Smooth muscle cell (in vitro differentiated cells): ENCODE results near the gene COG2. TPM values are rescaled to one million over a fixed set of nuclear protein-coding genes. Genes with fewer than 3 reads are reported as not detected.
A peak's percentile ranks its signal among the peaks of the same experiment; 100 is the strongest.

Experiments used
- DNase-seq: peaks from one replicate; lab custom pipeline; 2025; ENCODE audit not compliant: unreplicated experiment; lab: John Stamatoyannopoulos, UW
- H2AFZ ChIP-seq: fragments of 200-600 bp; sonication (generic); 2 replicates; pipeline ENCODE4 v1.6.0; 2016; ENCODE audit warnings: antibody characterized with exemption, low read depth, mild to moderate bottlenecking
- H3F3A ChIP-seq: fragments of 200-600 bp; sonication (generic); 2 replicates; pipeline ENCODE4 v1.6.0; 2017; ENCODE audit warnings: antibody characterized with exemption, low read depth
- H3K27ac ChIP-seq: fragments of 200-600 bp; sonication (generic); 2 replicates; pipeline ENCODE4 v1.5.1; 2016; ENCODE audit warnings: low read depth, mild to moderate bottlenecking
- H3K27me3 ChIP-seq: fragments of 200-600 bp; sonication (generic); 2 replicates; pipeline ENCODE4 v1.6.1; 2016; ENCODE audit warnings: low read depth, mild to moderate bottlenecking
- H3K36me3 ChIP-seq: fragments of 200-600 bp; sonication (generic); 2 replicates; pipeline ENCODE4 v1.5.1; 2016; ENCODE audit warnings: low read depth
- H3K4me1 ChIP-seq: fragments of 200-600 bp; sonication (generic); 2 replicates; pipeline ENCODE4 v1.5.1; 2016; ENCODE audit warnings: low read depth
- H3K4me2 ChIP-seq: fragments of 200-600 bp; sonication (generic); 2 replicates; pipeline ENCODE4 v1.6.0; 2016; ENCODE audit warnings: mild to moderate bottlenecking
- H3K4me3 ChIP-seq: fragments of 200-600 bp; sonication (generic); 2 replicates; pipeline ENCODE4 v1.5.1; 2016; ENCODE audit warnings: mild to moderate bottlenecking
- H3K79me2 ChIP-seq: fragments of 200-600 bp; sonication (generic); 2 replicates; pipeline ENCODE4 v1.6.0; 2016; ENCODE audit warnings: low read depth, mild to moderate bottlenecking
- H3K9ac ChIP-seq: fragments of 200-600 bp; sonication (generic); 2 replicates; pipeline ENCODE4 v1.6.0; 2016; ENCODE audit warnings: low read depth
- H3K9me3 ChIP-seq: fragments of 200-600 bp; sonication (generic); replicated peaks from 2 replicates; pipeline ENCODE4 v1.5.1; 2016; ENCODE audit warnings: low read depth
- H4K20me1 ChIP-seq: fragments of 200-600 bp; sonication (generic); 2 replicates; pipeline ENCODE4 v1.6.0; 2016; ENCODE audit warnings: low read depth
- CTCF ChIP-seq: fragments of 200-600 bp; sonication (generic); IDR thresholded peaks from 2 replicates; pipeline ENCODE4 v1.5.1; 2017; ENCODE audit warnings: borderline replicate concordance, mild to moderate bottlenecking, antibody characterized with exemption; ENCODE audit not compliant: insufficient read depth, poor library complexity, severe bottlenecking
- WGBS: methylation state at CpG from one replicate; pipeline ENCODE4 v1.1.7; 2016; ENCODE audit warnings: low lambda C conversion rate; 5-methylcytosine and 5-hydroxymethylcytosine counted together
- polyA plus RNA-seq: library from polyadenylated mRNA; unstranded; fragments of >200 nt; fragmentation: Nextera tagmentation; extraction: Ambion mirVana; gene quantifications from 2 replicates; pipeline ENCODE4 v1.2.1, GENCODE V29; 2016
- total RNA-seq: library from RNA; depleted of rRNA; stranded (reverse); fragments of >200 nt; gene quantifications from 2 replicates; pipeline ENCODE4 v1.2.3, GENCODE V29; 2014

COG2 gene
- total and polyA plus RNA-seq, 2 experiments from 2014 or later, result 16.5 to 23.8 TPM

DNA sequence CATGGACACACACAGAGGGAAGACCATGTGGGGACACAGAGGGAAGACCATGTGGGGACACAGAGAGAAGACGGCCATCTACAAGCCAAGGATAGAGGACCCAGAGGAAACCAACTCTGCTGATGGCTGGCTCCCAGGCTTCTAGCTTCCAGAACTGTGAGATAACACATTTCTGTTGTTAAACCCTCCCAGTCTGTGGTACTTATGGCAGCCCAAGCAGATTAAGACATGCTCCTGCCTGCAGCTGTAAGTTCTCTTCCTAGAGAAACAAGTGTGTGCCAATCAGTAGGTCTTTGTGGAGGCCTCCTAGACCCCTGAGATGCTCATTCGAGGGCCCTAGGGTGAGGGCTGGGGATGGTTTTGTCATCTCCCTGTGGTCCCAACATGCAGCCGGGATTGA lies 69.0 kb downstream of the COG2 start:
- no peak for TF ChIP-seq CTCF
- Histone ChIP-seq H2AFZ (no peak overlapping the region), H3K4me1 (no peaks in the 10 kb centered on the region), H3K9ac (no peak overlapping the region), H4K20me1 (no peaks in the 10 kb centered on the region), H3K4me2 (no peak overlapping the region), H3K27me3 (no peaks in the 10 kb centered on the region), H3K4me3 (no peak overlapping the region), H3F3A (no peaks in the 10 kb centered on the region), H3K79me2 (no peaks in the 10 kb centered on the region), H3K9me3 (no peaks in the 10 kb centered on the region), H3K27ac (no peak overlapping the region), H3K36me3 (no peaks in the 10 kb centered on the region)
- 96% methylated on average over 3 of the region's 3 CpGs for WGBS
- DNase-seq, result no peak

- TF ChIP-seq CTCF, result no peak
Measured at GRCh38 chr1:230712470-230712942, 70.2 kb downstream of the COG2 start.

DNA sequence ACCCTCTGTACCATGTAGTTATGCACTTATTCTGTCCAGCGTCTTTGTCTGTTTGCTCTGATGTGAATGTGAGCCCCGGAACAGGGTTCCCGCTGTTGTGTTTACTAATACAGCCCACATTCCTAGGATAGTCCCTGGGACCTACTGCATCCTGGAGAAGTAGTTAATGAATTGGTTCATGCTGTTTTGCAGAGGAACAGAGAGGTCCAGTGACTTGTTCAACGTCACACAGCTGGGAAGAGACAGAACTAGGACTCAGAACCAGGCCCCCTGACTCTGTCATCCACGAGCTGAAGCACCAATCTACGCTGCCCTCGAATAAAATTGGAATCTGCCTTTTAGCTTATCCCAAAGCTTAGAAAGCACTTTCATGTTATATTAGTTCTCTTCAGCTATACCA lies 70.9 kb downstream of the COG2 start:
- Histone ChIP-seq H3F3A (no peaks in the 10 kb centered on the region), H2AFZ (no peak overlapping the region), H3K36me3 (no peaks in the 10 kb centered on the region), H4K20me1 (no peaks in the 10 kb centered on the region), H3K79me2 (no peaks in the 10 kb centered on the region), H3K27ac (no peak overlapping the region), H3K9ac (no peak overlapping the region), H3K9me3 (no peaks in the 10 kb centered on the region), H3K4me1 (no peaks in the 10 kb centered on the region), H3K4me3 (no peak overlapping the region), H3K4me2 (no peak overlapping the region), H3K27me3 (no peaks in the 10 kb centered on the region)
- TF ChIP-seq CTCF, result no peak
- WGBS, result 78% methylated on average over 7 of the region's 7 CpGs
- DNase-seq, result no peak

More at GRCh38 chr1:230712470-230712942, 70.2 kb downstream of the COG2 start:
- no peak for DNase-seq
- Histone ChIP-seq H3K4me3 (no peak overlapping the region), H4K20me1 (no peaks in the 10 kb centered on the region), H3K36me3 (no peaks in the 10 kb centered on the region), H3K9ac (no peak overlapping the region), H3K9me3 (no peaks in the 10 kb centered on the region), H2AFZ (no peak overlapping the region), H3K27ac (no peak overlapping the region), H3K27me3 (no peaks in the 10 kb centered on the region), H3K79me2 (no peaks in the 10 kb centered on the region), H3K4me1 (no peaks in the 10 kb centered on the region), H3K4me2 (no peak overlapping the region), H3F3A (no peaks in the 10 kb centered on the region)
- 96% methylated on average over 17 of the region's 17 CpGs for WGBS

DNA sequence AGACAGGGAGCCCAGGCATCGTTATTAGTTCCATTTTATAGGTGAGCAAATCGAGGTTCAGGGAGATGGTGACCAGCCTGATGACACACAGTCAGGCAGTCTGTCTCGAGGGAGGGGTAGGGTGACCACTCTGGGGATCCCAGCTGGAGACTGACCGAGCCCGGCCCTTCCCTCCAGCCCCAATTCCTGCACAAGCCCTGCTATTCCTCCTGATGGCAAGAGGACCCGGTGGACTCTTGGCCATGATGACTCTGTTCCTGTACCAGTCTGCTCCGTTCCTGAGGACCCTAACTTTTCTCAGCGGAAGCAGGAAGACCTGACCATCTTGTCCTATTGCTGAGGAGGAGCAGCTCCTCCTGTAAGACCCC lies 71.2 kb downstream of the COG2 start:
- no peak overlapping the region for H2AFZ ChIP-seq
- TF ChIP-seq CTCF, result no peak
- H3K27ac ChIP-seq, result no peak overlapping the region
- H3K36me3 ChIP-seq, result no peaks in the 10 kb centered on the region
- DNase-seq, result no peak
- H3K9ac ChIP-seq, result no peak overlapping the region
- no peaks in the 10 kb centered on the region for H3K79me2 ChIP-seq
- no peaks in the 10 kb centered on the region for H3K27me3 ChIP-seq
- H4K20me1 ChIP-seq, result no peaks in the 10 kb centered on the region
- 96% methylated on average over 8 of the region's 8 CpGs for WGBS
- no peak overlapping the region for H3K4me3 ChIP-seq
- H3K4me1 ChIP-seq, result no peaks in the 10 kb centered on the region
- H3K9me3 ChIP-seq, result no peaks in the 10 kb centered on the region
- H3K4me2 ChIP-seq, result peak overlapping the region; percentile 25
- H3F3A ChIP-seq, result no peaks in the 10 kb centered on the region
